Muscle of back (tissue), 11 donors: ENCODE measurements around the gene SH3RF3. TPM values are rescaled to one million over a fixed set of nuclear protein-coding genes. Genes with fewer than 3 reads are reported as not detected.
"Not testable (repeated sequence)": the region's sequence is repeated elsewhere in the genome, so short reads cannot be mapped to it uniquely, and the experiment has no call there.

Experiments used
- DNase-seq, 3 donors: peaks; one replicate each; pipeline versions ENCODE4 v3.0.0 to v3.0.0-alpha.2; 2013
- polyA plus RNA-seq, 10 donors: library from polyadenylated mRNA; unstranded; fragments of 120-200 nt; gene quantifications; one replicate each; pipeline ENCODE4 v1.2.1, GENCODE V29; 2013; ENCODE audit not compliant: insufficient read length in 10 of 10

Gene SH3RF3
- polyA plus RNA-seq, 10 donors, result 3.8 to 7.0 (median 4.7) TPM

- no peak for DNase-seq
Measured at GRCh38 chr2:109117780-109118179, 11.2 kb upstream of the SH3RF3 start.

GRCh38 chr2:109118321-109118720 lies 10.7 kb upstream of the SH3RF3 start:
- no peak for DNase-seq

- no peak for DNase-seq
Measured at GRCh38 chr2:109120166-109120565, 8.8 kb upstream of the SH3RF3 start.

GRCh38 chr2:109120686-109121085 lies 8.3 kb upstream of the SH3RF3 start:
- DNase-seq, result not testable (repeated sequence)

GRCh38 chr2:109123586-109124201 lies 5.3 kb upstream of the SH3RF3 start:
- no peak for DNase-seq

GRCh38 chr2:109124982-109125592 lies 3.9 kb upstream of the SH3RF3 start:
- peak in 1 of 3 donors; percentile 60 for DNase-seq

GRCh38 chr2:109125593-109126500 lies 3.2 kb upstream of the SH3RF3 start:
- DNase-seq, result peak in 1 of 3 donors; percentile 89

- no peak for DNase-seq
Measured at GRCh38 chr2:109126501-109126860, 2.5 kb upstream of the SH3RF3 start.

- DNase-seq, result no peak
Measured at GRCh38 chr2:109127556-109127955, 1.4 kb upstream of the SH3RF3 start.

- DNase-seq, result peak; percentile 85 to 95 (median 92)
Measured at GRCh38 chr2:109128048-109128615, 873 bp upstream of the SH3RF3 start.

GRCh38 chr2:109129356-109129920 lies 433 bp downstream of the SH3RF3 start:
- DNase-seq, result peak in 2 of 3 donors; percentile 52 to 85

- DNase-seq, result peak in 1 of 3 donors; percentile 56
Measured at GRCh38 chr2:109129921-109130722, 1.1 kb downstream of the SH3RF3 start.

- DNase-seq, result no peak
Measured at GRCh38 chr2:109130723-109130995, 1.7 kb downstream of the SH3RF3 start.

- DNase-seq, result peak in 1 of 3 donors; percentile 6
Measured at GRCh38 chr2:109131777-109132176, 2.8 kb downstream of the SH3RF3 start.

GRCh38 chr2:109132626-109133025 lies 3.6 kb downstream of the SH3RF3 start:
- DNase-seq, result no peak

- no peak for DNase-seq
Measured at GRCh38 chr2:109133746-109134145, 4.7 kb downstream of the SH3RF3 start.

- DNase-seq, result no peak
Measured at GRCh38 chr2:109134741-109135358, 5.8 kb downstream of the SH3RF3 start.

GRCh38 chr2:109135359-109136197 lies 6.6 kb downstream of the SH3RF3 start:
- DNase-seq, result peak in 2 of 3 donors; percentile 78 to 85

- no peak for DNase-seq
Measured at GRCh38 chr2:109136542-109136941, 7.5 kb downstream of the SH3RF3 start.

- DNase-seq, result no peak
Measured at GRCh38 chr2:109137616-109138015, 8.6 kb downstream of the SH3RF3 start.
